Hair follicle dermal papilla cell (primary cell): ENCODE measurements around the gene ALKBH2. TPM values are rescaled to one million over a fixed set of nuclear protein-coding genes. Genes with fewer than 3 reads are reported as not detected.

Experiments
- small RNA-seq: library from RNA; depleted of rRNA; stranded (forward); fragments of <200 nt; gene quantifications from one replicate; pipeline ENCODE3, GENCODE V24; 2012
- total RNA-seq: library from RNA; depleted of rRNA; stranded (reverse); fragments of >200 nt; gene quantifications from 2 replicates; pipeline ENCODE4 v1.2.3, GENCODE V29; 2012

Gene ALKBH2
- total RNA-seq: 10.3 and 14.1 TPM in 2 replicates

DNA sequence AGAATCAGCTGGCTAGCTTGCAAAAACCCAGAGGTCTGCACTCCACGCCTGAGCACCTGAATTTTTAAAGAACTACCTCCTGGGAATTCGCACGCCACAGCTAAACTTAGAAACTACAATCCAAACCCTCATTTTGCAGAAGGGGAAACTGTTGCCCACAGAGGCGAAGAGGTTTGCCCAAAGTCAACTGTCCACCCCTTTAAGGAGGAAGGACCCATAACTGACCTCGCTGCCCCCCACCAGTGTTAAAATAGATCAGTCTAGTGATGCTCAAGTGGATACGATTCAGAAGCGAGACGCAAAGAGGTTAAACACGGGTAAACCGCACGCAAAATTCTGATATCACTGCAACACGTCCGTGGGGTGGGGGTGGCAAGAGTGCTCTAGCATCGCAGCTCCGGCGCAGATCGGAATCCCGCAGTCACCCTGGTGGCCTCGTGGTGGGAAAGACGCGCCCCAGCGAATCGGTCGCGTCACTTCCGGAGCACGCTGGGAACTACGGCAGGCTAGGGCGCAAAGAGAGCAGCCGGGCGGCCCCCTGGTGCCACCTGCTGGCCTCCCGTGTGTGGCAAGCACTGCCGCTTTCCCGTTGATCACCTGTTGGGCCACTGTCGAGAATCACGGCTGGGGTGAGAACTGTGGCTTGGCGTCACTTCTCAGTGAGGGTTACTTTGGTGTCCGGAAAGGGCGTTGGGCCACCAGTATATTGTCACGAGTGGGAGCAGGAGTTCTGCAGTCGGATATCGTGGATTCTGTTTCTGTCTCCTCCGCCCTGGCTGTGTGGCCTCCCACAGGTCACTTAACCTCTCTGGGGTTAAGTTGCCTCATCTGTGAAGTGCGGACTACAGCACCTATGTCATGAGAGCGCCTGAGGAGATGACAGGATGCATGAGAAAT, at the start of gene ALKBH2:
ALKBH2 (minus strand) TSS at position 451 of the 897 bp plus-strand sequence. CDS start 686 bp downstream, outside the sequence.

GRCh38 chr12:109115758-109116610, 22.7 kb upstream of the ALKBH2 start, which contains the start of gene ACACB:
ACACB (plus strand) TSS chr12:109116587; CDS start chr12:109139406, 22,819 bp downstream.

DNA sequence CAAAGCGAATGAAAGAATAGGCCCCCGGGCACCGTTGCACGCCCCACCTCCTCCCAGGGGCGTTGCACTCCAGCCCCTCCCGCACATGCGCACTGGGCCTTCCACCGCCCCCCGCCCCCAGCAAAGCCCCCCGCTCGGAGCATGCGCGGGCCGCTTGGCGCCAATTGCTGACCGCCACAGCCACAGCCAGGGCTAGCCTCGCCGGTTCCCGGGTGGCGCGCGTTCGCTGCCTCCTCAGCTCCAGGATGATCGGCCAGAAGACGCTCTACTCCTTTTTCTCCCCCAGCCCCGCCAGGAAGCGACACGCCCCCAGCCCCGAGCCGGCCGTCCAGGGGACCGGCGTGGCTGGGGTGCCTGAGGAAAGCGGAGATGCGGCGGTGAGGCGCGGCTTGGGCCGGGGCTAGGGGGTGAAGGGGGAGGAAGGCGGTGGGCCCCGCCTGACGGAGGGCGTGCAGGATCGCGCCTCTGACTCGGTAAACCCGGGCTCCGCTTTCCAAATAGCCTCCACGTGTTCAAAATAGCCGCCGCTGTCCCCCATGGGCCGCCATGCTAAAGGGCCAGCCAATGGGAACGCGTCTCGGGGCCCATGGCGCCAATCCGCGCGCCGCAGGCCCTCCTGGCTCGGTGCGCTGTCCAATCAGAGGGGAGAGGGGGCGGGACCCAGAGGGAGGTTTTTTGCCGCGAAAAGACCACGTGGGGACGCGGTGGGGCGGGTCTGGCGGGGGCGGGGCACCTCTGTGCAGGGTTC, 4.3 kb upstream of the ALKBH2 start, which contains the start of gene UNG:
UNG (plus strand) TSS at position 163 of the 748 bp plus-strand sequence; CDS start at position 246, 83 bp downstream.

GRCh38 chr12:109052414-109053323, 40.6 kb downstream of the ALKBH2 start, which contains the start of gene USP30:
USP30 (plus strand) TSS chr12:109052576; CDS start chr12:109052679, 103 bp downstream.

Small RNA genes within 50 kb of the gene (small RNA-seq; reads per million reads assigned to genes)
- gene RNA5SP372: not detected

Other genes with a start within 250 kb of the ALKBH2 start
- 40.8 and 52.4 TPM in 2 replicates for gene SSH1, start 235.9 kb downstream of the ALKBH2 start, total RNA-seq
- gene DAO, start 213.4 kb downstream of the ALKBH2 start, total RNA-seq: not detected in 2 replicates
- gene SVOP, start 72.4 kb downstream of the ALKBH2 start, total RNA-seq: not detected in 2 replicates
- gene USP30, start 40.9 kb downstream of the ALKBH2 start, total RNA-seq: 17.4 and 20.9 TPM in 2 replicates
- gene UNG, start 4.1 kb upstream of the ALKBH2 start, total RNA-seq: 21.9 and 24.2 TPM in 2 replicates
- gene ACACB, start 23.1 kb upstream of the ALKBH2 start, total RNA-seq: 10.7 and 18.5 TPM in 2 replicates
- not detected in 2 replicates for gene FOXN4, start 215.8 kb upstream of the ALKBH2 start, total RNA-seq